Coronary artery (tissue), 2 donors: Measurements from ENCODE around the gene PSPH.
"Not testable (repeated sequence)": the region's sequence is repeated elsewhere in the genome, so short reads cannot be mapped to it uniquely, and the experiment has no call there.

Experiments used
- DNase-seq: peaks from one replicate; pipeline ENCODE4 v3.0.0-alpha.2; 2017; ENCODE audit warnings: low spot score
- H3K27ac ChIP-seq, 2 donors: fragments of 200-600 bp; sonication (generic); one replicate each; pipeline ENCODE4 v1.5.1; 2016 to 2019
- H3K4me3 ChIP-seq: fragments of 200-600 bp; sonication (generic); 2 replicates; pipeline ENCODE4 v1.5.1; 2016; ENCODE audit warnings: mild to moderate bottlenecking, moderate library complexity
- CTCF ChIP-seq: fragments of 200-600 bp; sonication (generic); IDR thresholded peaks from one replicate; pipeline ENCODE4 v1.5.1; 2019; ENCODE audit warnings: antibody characterized with exemption

PSPH gene

GRCh38 chr7:56077681-56078080 is 26.4 kb upstream of the PSPH start:
- DNase-seq, result no peak
- Histone ChIP-seq H3K4me3 (no peak overlapping the region), H3K27ac (peak overlapping the region; percentile 61 to 87)
- no peak for TF ChIP-seq CTCF

DNA sequence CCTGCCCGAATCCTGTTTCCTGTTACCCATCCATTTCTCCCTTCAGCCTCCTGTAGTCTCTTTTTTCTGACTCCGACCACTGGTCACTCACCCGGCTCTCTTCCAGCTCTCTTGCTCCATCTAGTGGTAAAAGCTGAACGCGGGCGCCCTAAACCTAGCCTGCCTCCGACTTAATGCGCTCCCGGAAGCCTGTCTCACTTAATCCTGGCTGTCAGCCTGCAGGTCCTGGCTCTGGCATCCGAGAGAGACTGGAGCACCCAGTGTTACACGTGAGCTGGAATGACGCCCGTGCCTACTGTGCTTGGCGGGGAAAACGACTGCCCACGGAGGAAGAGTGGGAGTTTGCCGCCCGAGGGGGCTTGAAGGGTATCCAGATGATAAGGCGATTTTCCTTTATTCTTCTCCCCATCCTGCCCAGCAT is 23.1 kb upstream of the PSPH start:
- H3K27ac ChIP-seq, result peak overlapping the region; percentile 28 to 52
- H3K4me3 ChIP-seq, result no peak overlapping the region
- TF ChIP-seq CTCF, result peak; percentile 84
- peak; percentile 90 for DNase-seq

DNA sequence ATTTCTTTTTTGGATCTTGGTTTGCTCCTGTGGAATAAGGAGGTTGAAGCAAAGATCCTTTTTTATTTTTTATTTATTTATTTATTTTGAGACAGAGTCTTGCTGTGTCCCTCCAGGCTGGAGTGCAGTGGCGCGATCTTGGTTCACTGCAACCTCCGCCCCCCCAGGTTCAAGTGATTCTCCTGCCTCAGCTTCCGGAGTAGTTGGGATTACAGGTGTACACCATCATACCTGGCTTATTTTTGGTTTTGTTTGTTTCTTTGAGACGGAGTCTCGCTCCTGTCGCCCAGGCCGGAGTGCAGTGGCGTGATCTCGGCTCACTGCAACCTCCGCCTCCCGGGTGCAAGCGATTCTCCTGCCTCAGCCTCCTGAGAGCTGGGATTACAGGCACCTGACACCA is 15.1 kb upstream of the PSPH start:
- not testable (repeated sequence) for H3K27ac ChIP-seq, DNase-seq, H3K4me3 ChIP-seq

DNA sequence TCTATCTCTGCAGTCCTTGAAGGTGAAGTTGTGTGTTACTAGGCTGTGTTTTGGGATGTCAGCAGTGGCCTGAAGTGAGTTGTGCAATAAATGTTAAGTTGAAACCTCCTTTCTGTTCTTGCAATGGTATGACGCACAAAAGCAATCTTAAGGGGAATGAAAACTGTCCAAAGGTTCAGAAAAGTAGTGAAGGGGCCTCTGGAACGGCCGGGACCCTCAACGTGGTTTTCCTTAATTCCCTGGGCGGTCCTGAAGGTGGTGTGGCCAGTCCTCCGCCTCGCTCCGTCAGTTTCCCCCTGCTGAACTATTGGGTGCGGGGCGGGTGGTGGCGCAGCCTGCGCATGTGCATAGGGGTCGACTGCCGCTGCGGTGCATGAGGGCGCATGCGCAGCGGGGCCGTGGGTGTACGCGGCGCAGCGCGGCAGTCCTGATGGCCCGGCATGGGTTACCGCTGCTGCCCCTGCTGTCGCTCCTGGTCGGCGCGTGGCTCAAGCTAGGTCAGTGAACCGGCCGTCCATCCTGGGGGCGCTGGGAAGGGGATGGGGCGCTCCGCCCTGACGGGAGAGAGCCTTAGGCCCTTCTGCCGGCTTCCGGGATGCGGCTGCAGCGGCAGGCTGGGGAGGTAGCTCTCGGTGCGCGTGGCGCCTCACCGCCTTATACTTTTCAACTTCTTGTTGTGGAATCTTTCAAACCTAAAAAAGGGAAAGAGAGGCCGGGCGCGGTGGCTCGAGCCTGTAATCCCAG is 12.8 kb upstream of the PSPH start, which contains the start of gene SUMF2:
SUMF2 (plus strand) TSS at position 405 of the 744 bp plus-strand sequence; CDS start at position 431, 26 bp downstream.
- peak within 1 kb of the TSS; percentile 93 to 95 for H3K27ac ChIP-seq
- no peak for TF ChIP-seq CTCF
- DNase-seq, result peak; percentile 95
- H3K4me3 ChIP-seq, result peak within 1 kb of the TSS; percentile 87

DNA sequence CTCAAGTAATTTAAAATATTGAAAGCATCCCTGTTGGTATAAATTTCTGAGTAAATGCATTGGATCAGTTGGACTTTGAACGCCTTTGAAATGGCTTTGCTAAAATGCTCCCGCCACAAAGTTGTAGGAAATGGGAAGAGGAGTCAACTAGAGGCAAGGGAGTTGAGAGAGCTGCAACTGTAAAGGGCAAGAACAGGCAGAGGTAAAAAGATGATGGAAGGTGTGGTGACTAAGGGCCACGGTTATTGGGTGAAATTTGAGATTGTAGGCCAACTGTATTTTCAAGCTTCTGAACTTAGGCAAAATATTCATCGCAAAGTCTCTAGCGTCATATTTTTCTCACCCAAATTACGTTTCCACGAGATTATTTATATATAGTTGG is 12.2 kb upstream of the PSPH start:
- TF ChIP-seq CTCF, result no peak
- peak overlapping the region; percentile 87 for H3K4me3 ChIP-seq
- DNase-seq, result no peak

GRCh38 chr7:56062382-56062781 is 11.1 kb upstream of the PSPH start:
- Histone ChIP-seq H3K27ac (peak overlapping the region in 1 of 2 donors; percentile 24), H3K4me3 (no peak overlapping the region)
- TF ChIP-seq CTCF, result no peak
- DNase-seq, result no peak

More for the DNA sequence above, 12.2 kb upstream of the PSPH start:
- H3K27ac ChIP-seq, result peak overlapping the region; percentile 93 to 95

DNA sequence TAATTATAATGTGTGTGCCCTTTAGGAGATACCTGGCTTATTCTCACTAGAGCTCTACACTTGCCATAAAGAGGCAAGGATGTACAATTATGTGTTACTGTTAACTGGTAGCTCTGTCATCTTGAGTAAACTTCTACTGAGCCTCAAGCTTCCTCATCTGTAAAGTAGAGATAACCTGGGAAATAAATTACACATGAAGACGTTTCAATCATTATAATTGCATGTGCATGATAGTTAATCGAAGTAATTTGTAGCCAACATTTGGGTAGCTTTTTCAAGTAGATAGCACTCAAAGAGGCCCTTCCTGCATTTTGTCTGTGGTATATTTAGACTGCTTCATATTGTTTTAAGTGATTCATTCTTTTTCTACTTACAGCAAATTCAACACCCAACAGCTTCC is 2.7 kb upstream of the PSPH start:
- TF ChIP-seq CTCF, result no peak
- H3K27ac ChIP-seq, result no peak overlapping the region
- no peak overlapping the region for H3K4me3 ChIP-seq
- DNase-seq, result no peak
